Cerebellar nuclear complex (tissue), 1 donor: ENCODE results near the gene NUPR1.
"Not testable (repeated sequence)": the region's sequence is repeated elsewhere in the genome, so short reads cannot be mapped to it uniquely, and the experiment has no call there.

Experiments used
- DNase-seq, 2 experiments: peaks; one replicate each; lab custom pipeline; 2025; lab: John Stamatoyannopoulos, UW

NUPR1 gene

GRCh38 chr16:28538733-28539596 lies at the start of gene NUPR1:
NUPR1 (minus strand) TSS chr16:28538974; CDS start chr16:28538907, 67 bp downstream.
- peak; percentile 90 to 93 for DNase-seq

- DNase-seq = no peak
These were observed 48.6 kb upstream of the NUPR1 start for GRCh38 chr16:28587386-28587785.

GRCh38 chr16:28586466-28586865 lies 47.7 kb upstream of the NUPR1 start:
- no peak for DNase-seq

- no peak for DNase-seq
These were observed 46.9 kb upstream of the NUPR1 start for GRCh38 chr16:28585674-28586073.

GRCh38 chr16:28580726-28581315 lies 42.0 kb upstream of the NUPR1 start:
- no peak for DNase-seq

GRCh38 chr16:28575446-28576109 lies 36.8 kb upstream of the NUPR1 start:
- DNase-seq = no peak

- no peak for DNase-seq
These were observed 36.2 kb upstream of the NUPR1 start for GRCh38 chr16:28574925-28575324.

GRCh38 chr16:28573738-28574718 lies 35.3 kb upstream of the NUPR1 start:
- DNase-seq = no peak

- DNase-seq = no peak
These were observed 34.1 kb upstream of the NUPR1 start for GRCh38 chr16:28572696-28573510.

- DNase-seq = no peak
These were observed 31.4 kb upstream of the NUPR1 start for GRCh38 chr16:28569968-28570752.

- DNase-seq = no peak
These were observed 30.2 kb upstream of the NUPR1 start for GRCh38 chr16:28569021-28569420.

GRCh38 chr16:28567292-28567691 lies 28.5 kb upstream of the NUPR1 start:
- DNase-seq = no peak

- DNase-seq = not testable (repeated sequence)
These were observed 27.6 kb upstream of the NUPR1 start for GRCh38 chr16:28566233-28566925.

GRCh38 chr16:28563218-28563617 lies 24.4 kb upstream of the NUPR1 start:
- no peak for DNase-seq

GRCh38 chr16:28562199-28562598 lies 23.4 kb upstream of the NUPR1 start:
- no peak for DNase-seq

GRCh38 chr16:28561557-28562187 lies 22.9 kb upstream of the NUPR1 start:
- DNase-seq = no peak

GRCh38 chr16:28558456-28558855 lies 19.7 kb upstream of the NUPR1 start:
- no peak for DNase-seq

- no peak for DNase-seq
These were observed 18.1 kb upstream of the NUPR1 start for GRCh38 chr16:28556914-28557320.

GRCh38 chr16:28555561-28555960 lies 16.8 kb upstream of the NUPR1 start:
- no peak for DNase-seq
